ENCODE data around the gene ANKDD1B.

Gene ANKDD1B

DNA sequence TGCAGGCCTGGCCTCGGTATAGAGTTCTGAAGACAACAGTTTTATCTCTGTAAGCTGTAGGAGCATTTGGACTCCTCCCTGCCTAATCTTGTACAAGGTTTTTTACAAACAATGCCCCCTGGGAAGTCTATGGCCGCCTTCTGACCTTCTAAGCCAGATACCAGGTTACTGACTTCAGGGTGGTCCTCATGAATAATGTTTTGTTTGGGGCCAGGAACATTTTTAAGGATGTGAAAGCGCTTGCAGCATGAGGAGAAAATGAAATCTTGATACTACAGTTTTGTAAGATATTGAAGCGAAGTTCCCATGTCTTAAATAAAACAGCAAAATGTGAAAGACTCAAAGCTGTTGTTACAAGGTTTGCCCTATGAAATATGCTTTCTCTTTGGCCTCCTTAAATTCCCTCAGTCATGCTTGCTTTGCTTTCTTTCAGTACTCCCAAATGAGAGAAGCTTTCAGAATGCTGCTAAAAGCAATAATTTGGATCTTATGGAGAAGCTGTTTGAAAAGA lies 5.2 kb downstream of the ANKDD1B start:
- in situ Hi-C loops (cut with MboI; ENCODE audit: low sequenced_read_pairs) = no loop called here

DNA sequence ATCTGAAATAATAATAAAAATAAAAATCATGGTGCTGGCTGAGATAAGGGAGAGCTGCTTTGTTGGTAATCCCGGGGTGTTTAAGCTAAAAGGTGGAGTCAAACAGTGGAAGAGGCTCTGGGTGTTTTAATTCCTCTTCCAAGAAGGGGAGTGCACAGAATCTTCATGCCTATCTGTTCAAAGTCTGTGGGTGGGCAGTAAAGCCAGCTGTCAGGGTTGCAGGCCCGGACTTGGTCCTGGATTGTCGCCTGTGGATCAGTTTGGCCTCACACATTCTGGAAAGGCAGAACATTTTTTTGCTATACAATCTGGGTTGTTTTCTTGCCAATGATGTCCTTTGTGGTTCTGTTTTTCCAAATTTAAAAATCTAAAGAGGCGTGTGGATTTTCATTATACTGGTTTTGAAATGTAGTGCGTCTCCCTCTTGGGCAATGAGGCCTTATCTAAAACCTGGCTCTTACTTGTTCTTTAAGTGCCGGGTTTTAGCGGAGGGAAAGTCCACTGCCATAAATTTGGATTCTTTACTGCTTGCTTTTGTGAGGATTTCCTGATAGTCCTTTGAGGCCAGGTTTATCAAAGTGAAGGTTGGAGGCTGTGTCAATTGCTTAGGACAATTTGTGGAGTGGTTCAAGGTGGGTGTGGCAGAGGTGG lies 5.8 kb downstream of the ANKDD1B start:
- in situ Hi-C loops (cut with MboI; ENCODE audit: low sequenced_read_pairs) = no loop called here

DNA sequence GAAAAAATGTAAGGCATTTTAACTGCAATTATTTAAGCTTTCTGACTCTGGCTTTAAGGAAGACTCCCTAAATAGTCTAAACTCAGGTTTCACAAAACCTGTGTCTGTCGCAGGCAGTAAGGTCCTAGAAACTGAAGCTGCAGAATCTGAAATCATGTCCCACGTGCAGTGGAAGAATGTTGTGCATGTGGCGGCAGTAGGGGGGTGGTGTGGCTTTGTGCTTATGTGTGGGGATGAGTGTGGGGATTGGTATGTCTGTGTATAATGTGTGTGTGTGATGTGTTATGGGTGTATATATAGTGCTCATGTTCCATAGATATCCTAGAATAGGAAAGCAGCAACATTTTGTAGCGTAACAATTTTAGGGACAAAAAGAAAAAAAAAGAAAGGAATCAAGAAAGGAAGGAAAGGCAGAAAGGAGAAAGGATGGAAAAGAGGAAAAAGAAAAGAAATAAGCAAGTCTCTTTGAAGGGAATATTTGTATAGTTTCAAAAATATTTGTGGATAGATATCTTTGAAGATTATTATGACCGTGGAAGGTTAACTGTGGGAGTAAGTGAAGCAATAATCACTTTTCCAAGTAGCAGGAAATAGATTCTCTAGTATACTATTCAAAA lies 6.6 kb downstream of the ANKDD1B start:
- in situ Hi-C loops (cut with MboI; ENCODE audit: low sequenced_read_pairs) = no loop called here

DNA sequence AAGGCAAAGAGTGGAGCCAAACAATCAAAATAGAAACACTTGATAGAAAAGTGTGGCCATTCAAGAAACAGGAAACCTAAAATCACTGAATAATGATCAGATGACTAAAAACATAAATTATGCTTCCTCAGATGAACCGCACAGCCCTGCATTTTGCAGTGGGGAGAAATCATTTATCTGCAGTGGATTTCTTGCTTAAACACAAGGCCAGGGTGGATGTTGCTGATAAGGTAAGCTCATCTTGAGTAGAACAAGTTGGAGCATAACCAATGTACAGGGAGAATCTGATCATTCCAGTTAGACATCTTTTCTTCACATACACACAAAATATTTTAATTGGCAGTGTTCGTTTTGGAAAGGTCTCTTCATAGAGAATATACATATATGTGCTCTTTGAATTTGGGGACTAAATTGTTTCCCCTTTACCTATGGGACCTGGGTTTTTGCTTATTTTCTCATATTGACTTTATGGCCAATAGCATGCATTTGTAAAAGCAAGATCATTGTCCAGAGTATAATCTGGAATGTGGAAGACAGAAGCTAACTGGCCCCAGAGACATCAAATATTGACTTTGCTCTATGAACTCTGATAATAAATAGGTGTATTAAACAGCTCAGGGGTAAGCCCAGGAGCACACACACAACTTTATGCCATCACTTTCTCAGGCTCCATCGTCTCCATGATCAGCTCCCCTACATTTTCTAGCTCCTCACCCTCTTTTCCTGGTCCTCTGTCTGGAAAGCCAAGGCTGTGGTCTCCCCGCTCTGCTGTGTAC lies 9.1 kb downstream of the ANKDD1B start:
- in situ Hi-C loops (cut with MboI; ENCODE audit: low sequenced_read_pairs) = no loop called here

DNA sequence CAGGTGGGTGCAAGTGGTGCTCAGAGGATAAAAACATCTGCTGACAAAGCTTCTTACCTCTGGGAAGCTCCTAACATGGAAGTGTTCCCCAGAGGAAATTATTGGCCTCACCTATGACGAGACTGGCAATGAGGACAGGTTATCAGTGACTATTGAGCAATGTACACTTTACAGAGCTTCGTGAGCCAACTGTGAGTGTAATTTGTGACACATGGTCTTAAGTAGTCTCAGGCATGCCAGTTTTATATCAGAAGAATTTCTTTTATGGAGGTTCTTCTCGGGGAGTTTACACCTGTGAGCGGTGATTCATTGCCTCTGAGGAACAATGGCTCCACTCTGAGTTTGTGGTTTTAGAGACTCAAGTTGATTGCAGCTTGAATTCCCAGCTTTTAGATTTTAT lies 11.3 kb downstream of the ANKDD1B start:
- in situ Hi-C loops (cut with MboI; ENCODE audit: low sequenced_read_pairs) = no loop called here

DNA sequence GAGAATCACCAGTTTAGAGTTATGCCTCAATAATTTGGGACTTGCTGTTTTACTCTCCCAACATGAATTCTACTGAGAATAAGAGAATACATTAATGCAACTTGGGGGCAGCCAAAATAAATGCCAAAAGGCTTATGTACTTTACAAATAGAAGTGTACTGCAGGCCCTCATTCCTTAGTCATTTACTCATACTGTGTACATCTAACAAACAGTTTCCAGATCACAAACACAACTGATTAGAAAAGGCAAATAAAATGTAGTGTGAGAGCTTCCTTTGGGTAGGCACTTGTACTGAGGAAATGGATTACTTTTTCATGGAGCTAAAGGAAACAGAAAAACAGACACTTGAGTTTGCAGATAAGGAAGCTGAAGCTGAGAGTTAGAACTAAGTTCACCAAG lies 12.6 kb downstream of the ANKDD1B start:
- in situ Hi-C loops (cut with MboI; ENCODE audit: low sequenced_read_pairs) = no loop called here

DNA sequence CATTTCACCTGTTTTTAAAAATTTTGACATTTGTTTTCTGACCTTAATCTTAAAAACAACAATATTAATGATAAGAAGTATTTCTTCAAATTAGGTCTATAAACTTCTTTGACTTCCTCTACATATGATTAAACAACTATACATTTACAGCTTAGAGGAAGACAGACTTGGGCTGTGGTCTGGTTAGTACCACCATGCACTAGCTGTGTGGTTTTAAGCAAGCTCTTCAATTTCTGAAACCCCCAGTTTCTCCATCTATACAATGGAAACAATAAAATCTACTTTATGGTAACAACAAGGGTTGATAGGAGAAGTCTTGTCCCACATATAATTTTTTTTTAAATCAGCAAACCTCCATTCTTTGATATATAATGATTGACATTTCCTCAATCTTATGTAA lies 15.7 kb downstream of the ANKDD1B start:
- in situ Hi-C loops (cut with MboI; ENCODE audit: low sequenced_read_pairs) = no loop called here

DNA sequence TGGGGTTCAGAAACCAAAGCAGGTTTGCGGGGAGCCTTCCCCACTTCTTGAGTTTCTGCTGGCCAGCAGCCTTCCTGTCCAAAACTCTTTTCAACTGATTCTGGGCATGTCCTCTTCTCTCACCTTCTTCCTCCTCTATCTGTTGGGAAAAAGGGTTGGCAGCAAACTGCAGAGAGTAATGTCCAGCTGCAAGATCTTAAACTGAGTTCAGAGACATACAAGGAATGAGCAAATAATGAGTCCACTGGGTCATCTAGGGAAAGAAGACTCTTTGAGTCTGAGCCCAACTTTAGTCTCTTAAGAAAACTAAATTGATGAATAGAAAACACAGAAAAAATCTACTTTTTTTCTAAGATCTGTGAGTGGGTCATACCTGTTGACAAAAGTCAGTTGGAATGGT lies 16.5 kb downstream of the ANKDD1B start:
- in situ Hi-C loops (cut with MboI; ENCODE audit: low sequenced_read_pairs) = no loop called here

DNA sequence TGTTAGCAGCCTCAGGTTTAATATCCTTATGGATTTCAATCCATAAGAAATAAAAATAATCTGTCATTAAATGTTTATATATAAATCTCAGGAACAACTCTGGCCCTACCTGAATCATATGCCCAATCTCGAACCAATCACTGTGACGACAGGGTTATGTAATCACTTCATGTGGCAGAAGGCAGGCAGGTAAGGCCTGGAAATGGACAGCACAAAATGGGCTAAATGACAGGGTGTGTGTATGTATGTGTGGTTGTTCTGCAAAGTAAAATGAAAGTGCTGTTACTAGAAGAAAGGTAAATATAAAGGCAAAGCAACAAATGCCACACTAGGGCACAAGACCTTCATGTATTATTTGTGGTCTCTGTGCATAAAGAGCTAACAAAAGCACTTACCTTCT lies 19.6 kb downstream of the ANKDD1B start:
- in situ Hi-C loops (cut with MboI; ENCODE audit: low sequenced_read_pairs) = no loop called here

DNA sequence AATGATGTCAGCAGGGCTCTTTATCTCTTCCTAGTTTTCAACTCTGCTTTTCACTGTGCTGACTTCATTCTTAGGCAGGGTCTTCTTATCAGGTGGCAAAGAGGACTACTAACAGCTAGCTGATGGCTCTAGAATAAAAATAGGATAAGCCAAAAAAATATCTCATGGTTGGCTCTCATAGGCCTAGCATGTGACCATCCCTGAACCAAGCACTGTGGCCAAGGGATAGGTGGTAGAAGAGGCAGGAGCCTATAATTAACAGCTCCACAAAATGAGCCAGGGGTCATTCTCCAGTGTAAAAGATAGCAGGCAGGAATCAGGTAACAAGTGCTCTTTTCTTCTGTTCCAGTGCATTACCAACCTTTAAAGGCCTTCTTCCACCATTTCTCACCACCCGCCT lies 21.1 kb downstream of the ANKDD1B start:
- in situ Hi-C loops (cut with MboI; ENCODE audit: low sequenced_read_pairs) = no loop called here

DNA sequence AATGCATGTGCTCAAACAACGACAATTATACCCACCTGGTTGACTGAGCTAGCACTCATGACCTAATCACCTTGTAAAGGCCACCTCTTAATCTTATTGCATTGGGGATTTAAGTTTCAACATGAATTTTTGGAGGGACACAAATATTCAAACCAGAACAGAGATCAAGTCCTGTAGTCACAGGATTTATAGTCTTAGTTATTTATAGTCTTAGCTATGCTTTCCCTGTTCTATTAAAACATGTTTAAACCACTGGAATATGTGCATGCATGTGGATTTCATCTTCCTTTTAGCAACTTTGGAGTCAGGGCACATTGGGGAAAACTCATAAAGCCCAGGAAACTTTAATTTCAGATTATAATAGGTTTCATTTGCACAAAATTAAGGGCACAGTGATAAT lies 26.7 kb downstream of the ANKDD1B start:
- in situ Hi-C loops (cut with MboI; ENCODE audit: low sequenced_read_pairs) = no loop called here

DNA sequence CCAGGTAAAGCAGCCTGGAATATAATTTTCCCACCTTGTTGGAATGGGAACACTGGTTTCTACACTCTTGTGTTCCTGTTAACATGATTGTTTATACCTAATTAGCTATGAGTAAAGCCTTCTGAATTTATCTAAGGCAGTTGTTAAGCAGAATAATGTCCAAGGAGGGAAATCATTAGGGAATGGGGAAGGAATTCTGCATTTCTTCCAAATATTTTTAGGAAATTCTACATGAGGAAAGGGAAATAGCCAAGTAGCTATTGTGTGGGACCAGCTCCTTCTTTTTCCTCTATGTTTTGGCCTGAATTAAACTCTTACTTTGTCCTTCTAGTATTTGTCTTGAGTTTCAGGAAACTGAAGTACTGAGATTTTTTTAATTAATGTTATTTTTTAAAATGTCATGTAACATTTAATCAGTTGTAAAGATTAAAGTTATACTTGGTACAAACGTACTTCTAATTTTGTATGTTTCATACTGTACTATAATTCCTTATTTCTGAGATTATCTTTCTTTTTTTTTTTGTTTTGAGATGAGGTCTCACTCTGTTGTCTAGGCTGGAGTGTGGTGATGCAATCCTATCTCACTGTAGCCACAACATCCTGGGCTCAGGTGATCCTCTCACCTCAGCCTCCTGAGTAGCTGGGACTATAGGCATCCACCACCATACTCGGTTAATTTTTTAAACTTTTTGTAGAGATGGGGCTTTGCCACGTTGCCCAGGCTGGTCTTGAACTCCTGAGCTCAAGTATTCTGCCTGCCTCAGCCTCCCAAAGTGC lies 28.5 kb downstream of the ANKDD1B start:
- in situ Hi-C loops (cut with MboI; ENCODE audit: low sequenced_read_pairs) = no loop called here

DNA sequence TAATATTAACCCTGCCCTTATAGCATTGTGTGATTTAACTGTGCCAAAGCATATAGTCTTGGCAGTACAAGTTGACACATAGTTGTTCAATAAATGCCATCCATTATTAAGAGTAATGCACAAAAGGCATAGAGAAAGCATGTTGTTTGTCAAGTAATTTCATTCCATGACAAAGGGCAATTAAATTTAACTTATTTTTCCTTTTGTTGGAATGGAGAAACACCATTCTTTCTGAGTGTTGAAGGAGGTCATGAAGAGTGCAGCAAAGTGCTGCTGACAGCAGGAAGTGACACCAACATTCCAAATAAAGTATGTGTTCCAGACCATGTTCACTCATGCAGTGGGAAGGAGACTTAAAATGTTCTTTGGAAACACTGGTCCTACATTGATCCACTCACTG lies 29.1 kb downstream of the ANKDD1B start:
- in situ Hi-C loops (cut with MboI; ENCODE audit: low sequenced_read_pairs) = no loop called here

DNA sequence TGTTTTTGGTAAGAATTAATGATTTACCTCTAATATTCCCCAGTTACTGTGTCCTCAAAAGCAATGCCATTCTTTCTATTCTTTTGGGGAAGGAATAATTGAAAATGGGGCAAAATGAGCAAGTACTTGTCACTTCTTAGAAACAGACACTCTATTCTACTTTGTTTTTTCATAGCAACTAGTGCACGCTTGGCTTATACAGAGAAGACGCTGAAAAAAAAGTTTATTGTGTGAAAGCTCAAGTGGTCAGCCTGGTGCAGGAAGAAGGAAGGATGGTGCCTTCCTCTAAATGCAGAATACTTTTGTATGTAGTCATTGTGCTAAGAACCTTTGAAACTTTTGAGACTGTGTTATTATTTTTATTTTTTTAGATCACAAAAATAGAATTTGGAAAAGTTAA lies 29.6 kb downstream of the ANKDD1B start:
- in situ Hi-C loops (cut with MboI; ENCODE audit: low sequenced_read_pairs) = no loop called here

DNA sequence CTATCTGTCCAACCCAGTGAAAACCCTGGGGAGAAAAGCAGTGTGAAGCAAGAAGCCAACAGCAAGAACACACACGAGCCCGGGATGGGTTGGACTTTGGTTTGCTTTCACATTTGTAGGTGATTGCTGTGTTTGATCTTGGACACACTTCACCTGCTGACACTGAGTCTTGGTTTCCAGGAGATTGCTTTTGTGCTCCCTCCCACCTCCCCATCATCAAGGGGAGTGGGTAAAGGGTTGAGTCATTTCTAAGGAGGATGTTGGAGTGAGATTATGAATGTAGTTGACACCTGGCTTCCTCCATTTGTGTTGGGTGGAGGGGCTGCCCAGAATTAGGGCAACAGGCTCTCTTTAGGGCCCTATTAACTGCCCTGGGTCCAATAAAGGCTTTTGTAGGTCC lies 37.5 kb downstream of the ANKDD1B start:
- in situ Hi-C loops (cut with MboI; ENCODE audit: low sequenced_read_pairs) = no loop called here

DNA sequence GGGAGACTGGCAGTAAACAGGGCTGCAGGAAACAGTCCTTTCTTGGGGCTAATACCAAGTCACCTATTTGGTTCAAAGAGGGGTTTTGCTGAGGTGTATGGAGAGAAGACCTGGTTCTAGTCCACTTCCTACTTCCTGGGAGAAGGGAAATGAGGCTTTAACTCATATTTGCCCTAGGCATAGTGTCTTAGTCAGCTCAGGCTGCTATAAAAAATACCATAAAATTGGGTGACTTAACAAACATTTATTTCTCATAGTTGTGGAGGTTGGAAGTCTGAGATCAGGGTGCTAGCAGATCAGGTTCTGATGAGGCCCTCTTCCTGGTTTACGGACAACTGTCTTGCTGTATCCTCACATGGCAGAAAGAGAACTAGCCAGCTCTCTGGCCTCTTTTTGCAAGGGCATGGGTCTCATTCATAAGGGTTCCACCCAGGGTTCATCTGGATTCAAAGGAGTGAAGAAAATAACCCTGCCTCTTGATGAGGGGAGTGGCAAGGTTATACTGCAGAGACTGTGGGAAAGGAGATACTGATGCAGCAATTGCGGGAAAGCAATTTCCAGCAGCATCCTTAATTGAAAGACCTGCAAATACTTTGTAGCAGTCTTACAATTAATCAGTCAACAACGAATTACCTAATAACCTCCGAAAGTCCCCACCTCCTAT lies 40.5 kb downstream of the ANKDD1B start:
- in situ Hi-C loops (cut with MboI; ENCODE audit: low sequenced_read_pairs) = no loop called here

DNA sequence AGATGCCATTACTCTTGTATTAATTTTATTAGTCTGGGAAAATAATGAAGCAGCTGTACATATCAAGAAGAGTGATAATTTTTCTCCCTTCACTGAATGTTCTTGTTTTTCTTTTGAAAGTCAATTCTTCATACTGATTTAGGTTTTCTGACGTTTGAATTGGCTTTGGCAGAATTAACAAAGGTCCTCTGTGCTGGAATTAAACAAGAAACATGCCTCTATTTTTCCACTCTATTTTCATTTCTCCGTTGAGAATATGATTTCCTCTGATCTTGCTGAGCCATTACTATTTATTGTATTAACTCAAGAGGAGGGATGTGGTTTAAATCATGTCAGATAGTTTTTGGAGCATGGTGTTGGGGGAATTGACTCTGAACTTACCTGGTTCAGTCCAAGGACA lies 42.3 kb downstream of the ANKDD1B start:
- in situ Hi-C loops (cut with MboI; ENCODE audit: low sequenced_read_pairs) = no loop called here

DNA sequence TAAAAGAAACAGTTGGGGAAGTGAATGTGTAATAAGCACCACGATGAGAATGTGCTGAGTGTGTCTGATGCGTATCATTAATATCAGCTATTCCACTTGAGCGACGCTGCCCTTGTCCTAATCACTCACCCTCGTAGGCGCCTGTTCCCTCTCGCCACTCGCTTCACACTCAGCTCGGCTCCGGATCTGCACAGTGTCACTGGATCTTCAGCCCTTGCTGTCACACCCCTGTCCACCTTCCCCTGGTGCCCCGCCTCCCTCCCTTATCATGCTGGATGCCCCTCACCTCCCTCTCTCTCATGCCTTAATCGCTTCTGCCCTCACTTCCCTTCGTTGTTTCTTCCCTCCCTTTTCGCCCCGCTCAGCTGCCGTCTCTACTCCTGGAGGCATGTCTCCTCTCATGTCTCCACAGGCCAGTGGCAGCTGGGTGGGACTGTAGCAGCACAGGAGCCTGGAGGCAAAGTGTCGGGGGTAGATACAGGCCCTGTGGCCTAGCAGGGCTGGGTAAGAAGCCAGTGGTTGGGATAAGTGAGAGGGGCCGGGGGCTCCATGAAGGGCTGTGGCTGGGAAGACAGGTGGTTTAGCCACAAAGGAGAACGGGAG lies 43.5 kb downstream of the ANKDD1B start:
- in situ Hi-C loops (cut with MboI; ENCODE audit: low sequenced_read_pairs) = no loop called here

DNA sequence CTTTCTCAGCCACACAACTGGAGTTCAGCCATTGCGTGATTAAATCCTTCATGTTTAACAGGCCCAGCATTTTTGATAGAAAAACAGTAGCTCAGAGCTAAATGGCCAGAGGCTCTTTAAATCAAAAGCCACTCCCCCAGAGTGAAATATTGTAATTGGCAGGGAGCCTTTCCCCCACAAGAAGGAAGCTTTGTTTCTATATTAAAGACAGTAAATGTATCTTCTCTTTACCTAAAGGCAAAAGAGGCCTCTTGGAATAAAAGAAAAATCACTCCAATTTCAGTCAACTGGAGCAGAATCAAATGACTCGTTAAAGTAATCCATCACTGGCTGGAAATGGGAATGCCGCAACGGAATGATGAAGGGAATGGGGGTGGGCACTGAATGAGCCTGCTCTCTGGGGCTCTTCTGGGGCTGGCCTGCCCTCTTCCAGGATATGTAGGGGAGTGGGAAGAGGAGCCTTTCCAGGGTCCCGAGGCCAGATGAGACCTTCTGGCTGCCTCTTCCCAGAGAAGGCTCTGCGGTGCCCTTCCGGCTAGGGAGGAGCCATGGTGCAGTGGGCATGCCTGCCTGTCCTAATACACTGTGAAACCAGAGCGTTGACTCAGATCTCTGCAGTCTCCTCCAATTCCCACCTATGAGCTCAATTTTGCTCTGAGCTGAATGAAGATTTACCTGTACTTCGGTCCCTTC lies 45.2 kb downstream of the ANKDD1B start:
- in situ Hi-C loops (cut with MboI; ENCODE audit: low sequenced_read_pairs) = no loop called here
